ENCODE results near the gene SEMA6A.
"Not testable (repeated sequence)": the region's sequence is repeated elsewhere in the genome, so short reads cannot be mapped to it uniquely, and the experiment has no call there.

SEMA6A gene

GRCh38 chr5:116546743-116547124 is 27.9 kb downstream of the SEMA6A start:
- no peak for ATAC-seq (replicated peaks)
- Mint-ChIP-seq H3K4me1 (no peaks in the 10 kb centered on the region), H3K27me3 (peaks cover 0 to 5% of the 10 kb centered on the region in 2 donors), H3K27ac (no peak overlapping the region), H3K9me3 (peaks cover 12% of the 10 kb centered on the region in 2 donors), H3K4me3 (no peak overlapping the region), H3K36me3 (peaks cover 5 to 7% of the 10 kb centered on the region in 2 donors)
- no peak for DNase-seq

- no peak for DNase-seq
- Mint-ChIP-seq H3K9me3 (peaks cover 12% of the 10 kb centered on the region in 2 donors), H3K27ac (no peak overlapping the region), H3K4me3 (no peak overlapping the region), H3K4me1 (no peaks in the 10 kb centered on the region), H3K36me3 (peaks cover 5 to 7% of the 10 kb centered on the region in 2 donors), H3K27me3 (peaks cover 0 to 5% of the 10 kb centered on the region in 2 donors)
- ATAC-seq (replicated peaks), result no peak
Observed at GRCh38 chr5:116546033-116546742, 28.4 kb downstream of the SEMA6A start.

GRCh38 chr5:116545465-116545864 is 29.2 kb downstream of the SEMA6A start:
- not testable (repeated sequence) for H3K27me3 Mint-ChIP-seq; DNase-seq; H3K36me3 Mint-ChIP-seq; ATAC-seq (replicated peaks); H3K4me1 Mint-ChIP-seq; H3K27ac Mint-ChIP-seq; H3K4me3 Mint-ChIP-seq
- H3K9me3 Mint-ChIP-seq, result peaks cover 12% of the 10 kb centered on the region in 2 donors

GRCh38 chr5:116544531-116545241 is 29.9 kb downstream of the SEMA6A start:
- Mint-ChIP-seq H3K9me3 (peaks cover 12% of the 10 kb centered on the region in 2 donors), H3K36me3 (peaks cover 7 to 8% of the 10 kb centered on the region in 2 donors), H3K4me3 (no peak overlapping the region), H3K27me3 (peaks cover 0 to 5% of the 10 kb centered on the region in 2 donors), H3K27ac (no peak overlapping the region), H3K4me1 (no peaks in the 10 kb centered on the region)
- ATAC-seq (replicated peaks) (no peak), DNase-seq (no peak)

GRCh38 chr5:116543501-116543900 is 31.1 kb downstream of the SEMA6A start:
- peaks cover 7 to 8% of the 10 kb centered on the region in 2 donors for H3K36me3 Mint-ChIP-seq
- peaks cover 0 to 5% of the 10 kb centered on the region in 2 donors for H3K27me3 Mint-ChIP-seq
- H3K27ac Mint-ChIP-seq, result no peak overlapping the region
- ATAC-seq (replicated peaks), result no peak
- no peak for DNase-seq
- H3K4me3 Mint-ChIP-seq, result no peak overlapping the region
- peaks cover 12% of the 10 kb centered on the region in 2 donors for H3K9me3 Mint-ChIP-seq
- H3K4me1 Mint-ChIP-seq, result no peaks in the 10 kb centered on the region

GRCh38 chr5:116542619-116543018 is 32.0 kb downstream of the SEMA6A start:
- Mint-ChIP-seq H3K4me3 (no peak overlapping the region), H3K36me3 (peaks cover 7 to 8% of the 10 kb centered on the region in 2 donors), H3K27me3 (peaks cover 0 to 5% of the 10 kb centered on the region in 2 donors), H3K4me1 (no peaks in the 10 kb centered on the region), H3K27ac (no peak overlapping the region), H3K9me3 (peaks cover 12% of the 10 kb centered on the region in 2 donors)
- ATAC-seq (replicated peaks) (no peak), DNase-seq (no peak)

- H3K27me3 Mint-ChIP-seq, result peaks cover 0 to 5% of the 10 kb centered on the region in 2 donors
- H3K9me3 Mint-ChIP-seq, result no peaks in the 10 kb centered on the region
- H3K27ac Mint-ChIP-seq, result no peak overlapping the region
- no peak overlapping the region for H3K4me3 Mint-ChIP-seq
- ATAC-seq (replicated peaks) (no peak), DNase-seq (no peak)
- H3K4me1 Mint-ChIP-seq, result no peaks in the 10 kb centered on the region
- H3K36me3 Mint-ChIP-seq, result peaks cover 0 to 3% of the 10 kb centered on the region in 2 donors
Observed at GRCh38 chr5:116539222-116539621, 35.4 kb downstream of the SEMA6A start.

- no peak overlapping the region for H3K4me3 Mint-ChIP-seq
- H3K27me3 Mint-ChIP-seq, result no peaks in the 10 kb centered on the region
- DNase-seq, result no peak
- H3K36me3 Mint-ChIP-seq, result peaks cover 0 to 3% of the 10 kb centered on the region in 2 donors
- H3K27ac Mint-ChIP-seq, result no peak overlapping the region
- H3K4me1 Mint-ChIP-seq, result no peaks in the 10 kb centered on the region
- ATAC-seq (replicated peaks), result no peak
- H3K9me3 Mint-ChIP-seq, result no peaks in the 10 kb centered on the region
Observed at GRCh38 chr5:116536316-116537083, 38.1 kb downstream of the SEMA6A start.

GRCh38 chr5:116534964-116535651 is 39.5 kb downstream of the SEMA6A start:
- no peak overlapping the region for H3K4me3 Mint-ChIP-seq
- H3K4me1 Mint-ChIP-seq, result no peaks in the 10 kb centered on the region
- no peak overlapping the region for H3K27ac Mint-ChIP-seq
- no peaks in the 10 kb centered on the region for H3K27me3 Mint-ChIP-seq
- DNase-seq (no peak), ATAC-seq (replicated peaks) (no peak)
- H3K36me3 Mint-ChIP-seq, result no peaks in the 10 kb centered on the region
- H3K9me3 Mint-ChIP-seq, result no peaks in the 10 kb centered on the region

GRCh38 chr5:116532762-116533525 is 41.7 kb downstream of the SEMA6A start:
- Mint-ChIP-seq H3K9me3 (no peaks in the 10 kb centered on the region), H3K4me1 (no peaks in the 10 kb centered on the region), H3K27me3 (no peaks in the 10 kb centered on the region), H3K4me3 (no peak overlapping the region), H3K27ac (no peak overlapping the region), H3K36me3 (no peaks in the 10 kb centered on the region)
- ATAC-seq (replicated peaks), result peak in 1 of 2 donors; percentile 16
- no peak for DNase-seq

- Mint-ChIP-seq H3K27ac (no peak overlapping the region), H3K9me3 (no peaks in the 10 kb centered on the region)
Observed at GRCh38 chr5:116531635-116532034, 43.0 kb downstream of the SEMA6A start.

GRCh38 chr5:116531117-116531516 is 43.5 kb downstream of the SEMA6A start:
- Mint-ChIP-seq H3K4me3 (no peak overlapping the region), H3K36me3 (no peaks in the 10 kb centered on the region), H3K27me3 (no peaks in the 10 kb centered on the region), H3K4me1 (no peaks in the 10 kb centered on the region), H3K27ac (no peak overlapping the region), H3K9me3 (no peaks in the 10 kb centered on the region)
- DNase-seq (no peak), ATAC-seq (replicated peaks) (no peak)

More at GRCh38 chr5:116531635-116532034, 43.0 kb downstream of the SEMA6A start:
- Mint-ChIP-seq H3K4me1 (no peaks in the 10 kb centered on the region), H3K36me3 (no peaks in the 10 kb centered on the region), H3K27me3 (no peaks in the 10 kb centered on the region), H3K4me3 (no peak overlapping the region)
- ATAC-seq (replicated peaks) (no peak), DNase-seq (no peak)

GRCh38 chr5:116530276-116530675 is 44.3 kb downstream of the SEMA6A start:
- no peak for ATAC-seq (replicated peaks)
- H3K4me3 Mint-ChIP-seq, result no peak overlapping the region
- H3K36me3 Mint-ChIP-seq, result no peaks in the 10 kb centered on the region
- H3K27me3 Mint-ChIP-seq, result no peaks in the 10 kb centered on the region
- H3K27ac Mint-ChIP-seq, result no peak overlapping the region
- DNase-seq, result no peak
- no peaks in the 10 kb centered on the region for H3K9me3 Mint-ChIP-seq
- no peaks in the 10 kb centered on the region for H3K4me1 Mint-ChIP-seq

All from stimulated activated naive B cell treated with anti-CD40 and anti-IgM and Interleukin-4, amounts not matched to agents 10 μg/mL and 1 μg/mL and 100 μg/mL, for 72 hours (primary cell).